HG02623 (cell line): ENCODE results near the gene ERMARD.

Experiments used
- ATAC-seq: cut with Tn5 transposase; IDR thresholded peaks from one replicate; pipeline ENCODE4 v1.9.1; 2021; ENCODE audit warnings: moderate library complexity; ENCODE audit not compliant: unreplicated experiment

ERMARD gene

DNA sequence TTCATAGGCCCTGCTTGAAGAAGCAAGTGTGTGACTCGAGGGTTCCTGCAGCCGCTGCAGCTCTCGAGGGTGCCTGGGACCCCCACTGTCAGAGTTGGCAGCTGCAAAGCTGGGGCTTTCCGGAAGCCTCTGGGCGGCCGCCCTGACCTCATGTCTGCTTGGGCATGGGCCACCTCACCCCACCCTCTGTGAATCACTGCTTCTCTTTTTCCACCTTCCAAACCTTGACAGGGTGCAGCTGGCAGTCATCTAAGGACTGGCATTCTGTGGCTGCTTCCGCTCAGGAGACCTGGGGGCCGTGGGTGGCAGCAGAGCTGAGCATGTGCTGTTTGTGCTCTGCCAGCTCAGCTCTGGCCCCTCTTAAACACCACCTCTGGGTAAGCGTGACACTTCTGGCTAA lies 32.0 kb downstream of the ERMARD start:
- no peak for ATAC-seq

DNA sequence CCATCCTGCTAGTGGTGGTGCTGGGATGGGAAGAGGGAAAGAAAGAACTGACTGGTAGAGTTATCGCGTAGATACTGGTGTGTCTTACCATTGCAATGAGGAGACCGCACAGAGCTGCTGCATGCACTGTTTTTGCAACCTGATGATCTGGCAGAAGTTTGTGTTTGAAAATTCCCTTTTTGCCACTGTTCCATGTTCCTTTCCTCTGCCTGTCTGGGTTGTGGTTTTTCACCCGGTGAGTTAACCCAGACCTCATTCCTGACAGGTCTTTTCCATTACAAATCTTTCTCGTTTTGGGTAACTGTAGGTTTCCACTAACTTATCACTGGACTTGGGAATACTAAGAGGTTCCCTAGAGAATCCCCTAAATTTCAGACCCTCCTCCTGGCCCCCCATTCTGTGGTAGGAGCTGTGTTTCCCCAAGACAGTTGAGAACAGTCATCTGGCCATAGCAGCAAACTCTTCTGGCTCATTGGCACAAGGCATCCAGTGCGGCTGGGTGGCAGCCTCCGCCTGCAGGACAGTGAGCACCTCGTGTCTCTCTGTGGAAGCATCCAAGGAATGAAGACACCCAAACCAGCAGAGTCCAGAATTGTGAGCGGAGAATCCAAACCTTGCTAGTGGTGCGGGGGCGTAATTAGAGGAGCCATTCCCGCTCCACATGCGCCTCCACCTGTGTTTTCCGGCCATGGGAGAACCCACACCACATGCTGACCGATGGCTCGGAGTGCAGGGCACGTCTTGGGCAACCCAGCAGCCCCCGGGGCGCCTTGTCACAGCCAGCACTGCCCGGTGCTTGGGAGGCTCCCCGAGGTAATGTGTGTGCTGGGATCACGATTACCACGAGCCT lies 32.8 kb downstream of the ERMARD start:
- ATAC-seq = no peak

DNA sequence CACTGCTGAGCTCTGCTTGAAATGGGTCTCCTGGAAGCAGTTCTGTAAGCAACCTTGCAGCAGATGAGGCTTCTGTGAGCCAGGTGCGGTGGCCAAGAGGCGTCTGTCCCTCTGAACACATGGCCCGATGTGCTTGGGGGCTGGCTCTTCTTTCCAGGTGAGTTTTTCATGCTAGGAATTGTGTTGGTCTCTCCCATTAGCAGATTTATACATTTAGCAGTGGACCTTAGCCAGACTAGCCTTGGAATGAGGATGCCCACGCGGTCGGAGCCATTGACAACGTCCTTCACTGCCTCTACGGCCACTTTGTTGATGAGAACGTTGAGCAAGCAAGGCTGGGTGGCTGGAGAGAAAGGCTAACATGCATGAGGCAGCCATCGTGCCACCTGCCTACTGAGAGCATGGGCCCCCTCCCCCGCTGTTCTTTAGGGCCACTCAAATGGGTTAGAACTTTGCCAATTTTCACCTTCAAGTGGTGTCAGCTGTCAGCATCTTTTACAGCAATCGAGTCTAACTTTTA lies 33.5 kb downstream of the ERMARD start:
- ATAC-seq = no peak

DNA sequence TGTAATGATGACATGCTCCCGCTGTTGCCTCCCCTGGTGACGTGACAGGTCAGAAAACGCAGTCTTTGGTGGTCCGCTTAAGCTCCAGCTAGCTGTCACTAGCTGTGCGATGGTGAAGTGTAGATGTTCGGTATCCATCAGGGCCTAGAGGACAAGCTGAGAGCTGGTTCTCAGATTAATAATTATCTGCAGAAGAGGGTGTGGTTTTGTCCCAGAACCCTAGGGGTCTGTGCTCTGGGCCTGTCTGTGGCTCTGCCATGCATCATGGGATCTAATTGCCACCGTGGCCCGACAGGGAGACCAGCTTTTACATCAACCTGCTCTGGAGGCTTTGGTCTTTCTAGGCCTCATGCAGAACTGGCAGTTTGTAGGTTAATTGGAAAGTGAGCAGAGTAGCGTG lies 34.1 kb downstream of the ERMARD start:
- ATAC-seq = no peak

DNA sequence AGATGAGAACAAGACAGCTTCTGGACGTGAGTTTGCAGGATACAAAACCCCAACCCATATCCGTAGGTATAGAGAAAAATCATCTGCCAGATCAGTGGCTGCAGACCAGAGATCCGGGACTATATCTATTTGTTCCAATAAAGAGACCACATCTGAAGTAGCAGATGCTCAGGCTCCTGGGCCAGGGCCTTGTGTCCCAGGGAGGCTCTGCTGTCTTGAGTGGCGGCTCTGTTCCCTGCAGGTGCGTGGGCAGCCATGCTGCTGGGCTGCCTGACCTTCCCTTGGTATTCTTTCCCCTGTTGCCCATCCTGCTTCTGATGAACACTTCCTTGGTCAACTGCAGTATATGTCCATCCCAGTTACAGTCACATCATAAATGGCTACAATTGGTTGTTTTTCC lies 34.9 kb downstream of the ERMARD start:
- ATAC-seq = no peak

DNA sequence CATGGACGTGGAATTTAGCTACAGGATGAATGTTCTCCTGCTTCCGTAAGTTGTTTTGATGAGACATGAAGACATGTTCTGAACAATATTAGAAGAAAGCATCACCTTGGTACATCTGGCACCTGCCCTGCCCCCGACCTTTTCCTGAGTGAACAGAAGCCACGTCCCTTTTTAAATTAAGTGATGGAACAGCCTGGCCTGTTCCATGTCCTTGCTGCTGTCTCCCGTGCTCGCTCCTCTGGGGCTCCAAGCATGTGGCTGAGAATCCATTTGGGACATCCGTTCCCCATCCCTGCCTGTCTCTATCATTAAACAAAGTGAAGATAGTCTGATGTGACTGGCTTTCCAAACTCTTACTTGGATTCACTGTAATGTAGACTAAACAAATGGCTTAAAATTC lies 36.4 kb downstream of the ERMARD start:
- ATAC-seq = no peak

DNA sequence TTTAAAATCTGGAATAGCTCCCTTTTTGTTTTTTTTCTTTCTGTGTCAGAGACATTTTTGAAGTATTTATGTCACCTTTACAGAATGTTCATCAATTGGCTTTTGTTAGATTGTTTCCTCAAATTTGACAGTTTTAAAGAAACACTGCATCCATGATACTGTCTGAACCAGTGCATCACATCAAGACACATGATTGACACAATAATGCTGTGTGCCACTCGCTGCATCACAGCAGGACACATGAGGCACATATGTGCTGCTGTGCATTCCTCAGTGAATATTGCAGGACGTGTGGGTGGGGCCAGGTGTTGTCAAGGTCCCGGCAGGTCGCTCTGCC lies 37.4 kb downstream of the ERMARD start:
- ATAC-seq = no peak

DNA sequence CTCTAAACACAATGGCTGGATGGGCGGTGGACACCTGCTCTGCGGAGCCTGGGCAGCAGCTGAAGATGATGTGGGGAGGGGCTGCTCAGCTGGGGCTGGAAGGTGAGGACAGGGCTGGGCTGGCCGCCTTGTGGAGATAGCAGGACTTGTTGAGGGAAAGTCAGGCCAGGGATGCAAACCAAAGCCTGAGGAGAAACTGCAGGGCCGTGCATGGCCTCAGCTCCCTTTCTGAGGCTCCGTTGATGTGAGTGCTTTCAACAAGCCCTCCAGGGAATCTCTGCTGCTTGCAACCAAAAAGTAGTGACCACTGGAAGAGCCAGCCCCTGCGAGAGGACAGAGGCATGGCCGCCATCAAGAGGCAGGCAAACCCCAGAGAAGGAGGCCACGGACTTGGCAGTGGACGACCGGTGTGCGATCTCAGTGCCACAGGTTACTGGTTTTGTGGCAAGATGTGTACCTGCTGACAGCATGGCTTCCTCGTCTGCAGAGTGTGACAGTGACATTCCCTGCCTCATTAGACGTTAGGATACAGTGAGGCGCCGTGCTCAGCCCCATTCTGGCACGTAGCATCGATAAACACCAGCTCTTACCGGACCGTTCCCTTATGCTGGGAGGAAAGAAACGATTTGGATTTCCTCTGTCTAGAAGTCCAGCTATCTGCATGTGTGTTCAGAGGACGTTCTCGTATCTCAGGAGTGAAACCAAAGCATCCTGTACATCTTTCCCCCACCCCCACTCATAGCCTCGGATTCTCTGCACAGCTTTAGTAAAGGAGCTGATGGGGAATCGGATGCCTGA lies 37.9 kb downstream of the ERMARD start:
- ATAC-seq = peak; percentile 7

DNA sequence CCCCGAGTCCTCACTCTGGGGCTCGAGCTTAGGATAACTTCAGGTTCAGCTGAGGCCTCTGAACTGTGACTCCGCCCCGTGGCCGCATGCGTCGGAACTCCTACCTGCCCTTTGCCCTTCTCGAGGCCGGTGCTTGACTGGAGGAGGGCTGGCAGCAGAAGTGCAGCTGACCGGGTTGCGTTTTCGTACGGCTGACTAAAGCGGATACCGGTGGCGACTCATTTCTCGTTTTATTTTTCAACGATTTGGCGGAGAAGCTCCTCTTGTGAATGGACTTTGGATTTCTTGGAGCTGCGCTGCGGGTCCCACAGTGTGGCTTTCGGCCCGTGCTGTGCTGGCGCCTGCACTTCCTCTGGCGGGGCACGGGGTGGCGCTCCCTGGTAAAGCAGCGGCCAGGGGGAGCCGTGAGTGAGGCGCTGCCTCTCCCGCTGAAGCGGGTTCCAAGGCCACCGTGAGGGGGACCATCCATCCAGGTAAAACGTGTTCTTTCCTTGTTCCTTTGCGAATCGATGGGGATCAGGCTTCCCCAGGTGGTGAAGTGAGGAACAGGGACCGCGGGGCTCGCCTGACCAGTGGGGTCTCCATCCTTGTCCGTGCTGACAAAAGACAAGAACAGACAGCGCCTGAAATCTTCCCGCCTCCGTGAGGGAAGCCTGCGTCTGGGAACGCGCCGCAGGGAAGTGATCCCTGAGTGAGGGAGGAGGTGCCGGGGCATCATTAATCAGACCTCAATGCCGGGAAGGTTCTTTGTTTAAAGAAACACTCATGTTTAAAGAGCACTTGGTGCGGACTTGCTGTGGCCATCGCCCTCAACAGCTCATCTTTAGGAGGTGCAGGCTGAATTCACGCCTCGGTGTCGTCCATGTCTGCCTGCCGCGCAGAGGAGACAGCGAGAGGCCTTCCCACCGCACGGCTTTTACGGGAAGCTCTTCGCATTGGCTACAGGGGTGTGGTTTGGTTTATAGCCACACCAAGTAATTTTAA lies 38.8 kb downstream of the ERMARD start:
- peak; percentile 89 for ATAC-seq

DNA sequence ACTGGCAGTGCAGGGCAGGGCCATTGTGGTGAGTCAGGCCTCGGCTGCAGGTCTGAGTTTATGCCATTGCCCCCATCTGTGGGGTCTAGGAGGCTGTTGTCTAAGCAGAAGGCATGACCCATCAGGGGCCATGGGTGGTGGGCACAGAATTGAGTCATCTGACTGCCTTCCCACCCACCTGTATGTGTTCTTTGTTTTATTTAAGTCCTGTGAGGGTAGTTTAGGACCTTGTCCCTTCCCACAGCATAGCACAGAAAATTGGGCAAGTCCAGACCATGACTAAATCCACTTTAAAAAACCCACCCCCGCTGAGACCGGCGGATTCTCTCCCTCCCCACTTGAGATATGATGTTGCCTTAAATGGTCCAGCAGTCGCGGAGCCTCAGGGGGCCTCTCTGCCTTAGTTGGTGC lies 40.3 kb downstream of the ERMARD start:
- ATAC-seq = no peak

DNA sequence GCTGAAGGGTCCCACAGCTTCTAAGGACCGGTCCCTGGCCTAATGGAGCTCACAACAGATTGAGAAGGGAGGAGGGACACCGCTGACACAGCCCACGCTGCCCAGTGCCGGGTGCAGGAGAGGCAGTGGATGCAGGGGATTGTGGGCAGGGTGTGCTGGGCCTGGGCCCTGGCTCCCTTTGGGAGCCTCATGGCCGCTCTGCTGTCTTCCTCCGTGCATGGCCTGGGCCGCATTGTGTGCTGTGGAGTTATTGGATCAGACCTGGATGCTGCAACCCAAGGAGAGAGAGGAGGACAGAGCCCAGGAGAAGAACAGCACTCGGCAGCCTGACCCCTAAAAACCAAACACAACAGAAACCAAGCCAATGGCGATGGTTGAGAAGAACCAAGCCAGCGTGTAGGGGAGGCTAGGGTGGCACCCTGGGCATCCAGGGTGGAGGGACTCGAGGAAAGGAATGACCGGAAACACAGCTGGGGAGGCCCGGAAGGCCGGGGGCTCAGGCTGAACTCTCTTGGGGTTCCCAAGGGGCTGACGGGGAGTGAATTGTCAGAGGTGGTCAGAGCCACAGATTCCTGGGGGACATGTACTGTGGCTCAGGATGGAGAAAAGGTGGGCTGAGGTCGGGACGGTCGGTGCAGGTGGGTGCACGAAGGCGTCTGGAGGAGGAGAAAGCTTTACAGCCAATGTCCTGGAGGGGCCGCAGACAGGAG lies 41.0 kb downstream of the ERMARD start:
- no peak for ATAC-seq

DNA sequence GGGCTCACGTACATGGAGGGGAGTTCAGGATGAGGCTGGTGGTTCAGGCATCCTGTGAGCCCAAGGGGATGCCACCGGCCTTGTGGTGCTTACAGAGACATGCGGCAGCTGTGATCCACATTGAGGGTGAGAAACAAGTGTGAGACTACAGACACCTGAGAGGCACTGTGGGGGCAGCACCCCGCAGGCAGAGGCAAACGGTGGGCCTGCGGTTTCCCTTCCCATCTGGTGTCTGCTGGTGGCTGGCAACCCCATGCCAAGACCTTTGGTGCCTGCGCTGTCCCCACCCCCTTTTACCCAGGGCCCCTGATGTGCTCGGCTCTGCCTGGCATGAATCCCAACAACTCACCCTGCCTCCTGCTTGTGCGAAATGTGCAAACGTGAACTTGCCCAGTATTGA lies 42.0 kb downstream of the ERMARD start:
- ATAC-seq = no peak

DNA sequence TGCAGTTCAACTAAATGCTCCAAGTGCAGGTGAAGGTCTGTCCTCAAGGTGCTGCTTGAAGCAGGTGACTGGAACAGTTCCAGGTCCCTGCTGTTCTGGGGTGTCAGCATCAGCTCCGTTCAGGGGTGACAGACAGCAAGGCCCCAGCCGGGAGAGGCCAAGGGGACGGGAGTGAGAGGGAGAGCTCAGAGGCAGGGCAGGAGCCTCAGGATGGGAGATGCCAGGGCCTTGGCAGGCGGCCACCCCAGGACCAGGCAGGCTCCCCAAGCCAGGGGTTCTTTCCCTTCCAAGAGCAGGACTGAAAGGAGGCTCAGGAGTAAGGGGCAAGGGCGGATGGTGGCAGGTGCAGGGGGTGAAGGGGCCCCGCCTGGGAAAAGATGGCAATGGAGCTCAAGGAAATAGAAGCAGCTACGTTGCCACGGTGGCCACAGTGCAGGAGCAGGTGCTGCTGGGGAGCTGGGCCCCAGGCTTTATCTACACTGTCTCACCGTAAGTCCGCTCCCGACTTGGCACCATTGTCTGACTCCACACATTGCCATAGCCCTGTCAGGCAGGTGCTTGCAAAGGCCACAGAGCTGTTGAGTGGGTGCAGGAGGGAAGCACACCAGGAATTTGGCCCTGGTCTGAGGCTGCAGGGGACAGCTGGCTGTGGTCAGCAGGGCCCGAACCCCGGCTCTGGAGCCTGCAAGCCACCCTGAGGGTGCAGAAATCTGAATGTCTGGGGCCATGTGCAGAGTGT lies 43.1 kb downstream of the ERMARD start:
- no peak for ATAC-seq

DNA sequence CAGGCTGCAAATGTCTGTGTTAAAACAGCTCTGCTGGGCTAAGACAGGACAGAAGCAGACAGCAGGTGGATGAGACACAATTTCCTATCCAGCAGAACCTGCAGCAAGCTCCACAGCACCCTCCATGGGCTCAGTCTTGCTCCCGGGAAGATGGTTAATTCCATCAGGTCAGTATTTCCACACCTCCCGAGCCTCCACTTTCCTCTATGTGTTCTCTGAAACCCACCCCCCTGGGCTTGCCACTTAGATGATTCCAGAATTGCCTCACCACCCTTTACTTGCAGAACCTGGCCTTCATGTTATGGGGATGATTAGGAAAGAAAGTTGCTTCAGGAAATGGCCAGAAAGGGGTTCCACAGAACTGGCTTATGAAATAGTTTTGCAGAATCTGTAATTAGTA lies 43.8 kb downstream of the ERMARD start:
- ATAC-seq = no peak

DNA sequence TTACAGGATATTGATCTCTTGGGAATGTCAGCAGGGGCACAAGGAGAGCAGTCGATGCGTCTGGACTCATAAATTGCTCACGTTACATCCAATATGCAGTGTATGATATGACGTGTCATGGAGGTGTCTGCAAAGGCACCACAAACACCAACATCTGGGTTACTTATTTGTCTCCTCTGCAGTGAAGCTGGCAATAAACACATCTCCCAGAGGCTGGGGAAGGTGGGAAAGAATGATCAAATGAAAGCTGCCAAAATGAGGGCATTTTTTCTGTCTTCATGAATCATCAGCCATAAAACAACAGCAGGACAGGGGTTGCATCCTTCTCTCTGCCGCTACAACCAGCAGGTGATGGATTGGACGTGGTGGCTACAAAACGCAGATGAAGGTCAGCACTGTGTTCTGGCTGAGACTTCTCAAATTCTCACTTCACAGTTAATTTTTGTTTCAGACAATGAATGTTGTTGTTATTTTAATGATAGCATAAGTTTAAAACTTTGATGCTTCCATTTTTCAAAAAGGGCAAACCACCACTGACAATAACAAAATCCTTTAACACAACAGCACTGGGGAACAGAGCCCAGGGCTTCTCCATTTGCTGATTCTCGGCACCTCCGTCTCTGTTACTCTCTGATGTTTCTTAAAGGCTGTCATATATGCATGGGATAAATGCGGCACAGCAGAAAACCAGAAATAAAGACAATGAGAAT lies 47.5 kb downstream of the ERMARD start:
- no peak for ATAC-seq

DNA sequence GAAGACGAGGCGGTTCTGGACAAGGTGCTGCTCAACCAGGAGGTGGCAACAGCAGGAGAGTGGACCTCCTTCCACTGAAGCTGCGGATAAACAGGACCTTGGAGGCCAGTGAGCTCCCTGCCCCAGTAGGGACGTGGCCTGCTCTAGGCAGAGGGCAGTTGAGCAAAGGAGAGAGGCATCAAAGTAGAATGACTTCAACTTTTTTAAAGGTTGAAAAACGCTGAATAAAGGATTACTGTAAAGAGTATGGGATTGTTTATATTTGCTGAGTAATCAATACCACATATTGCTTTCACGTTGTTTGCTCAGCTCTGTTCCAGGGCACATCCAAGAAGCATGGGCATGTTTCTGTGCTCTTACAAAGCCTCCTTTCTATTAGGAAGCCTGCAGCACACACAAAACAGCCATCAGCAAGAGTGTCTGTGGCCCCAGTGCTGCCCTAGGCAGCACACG lies 48.1 kb downstream of the ERMARD start:
- ATAC-seq = no peak

DNA sequence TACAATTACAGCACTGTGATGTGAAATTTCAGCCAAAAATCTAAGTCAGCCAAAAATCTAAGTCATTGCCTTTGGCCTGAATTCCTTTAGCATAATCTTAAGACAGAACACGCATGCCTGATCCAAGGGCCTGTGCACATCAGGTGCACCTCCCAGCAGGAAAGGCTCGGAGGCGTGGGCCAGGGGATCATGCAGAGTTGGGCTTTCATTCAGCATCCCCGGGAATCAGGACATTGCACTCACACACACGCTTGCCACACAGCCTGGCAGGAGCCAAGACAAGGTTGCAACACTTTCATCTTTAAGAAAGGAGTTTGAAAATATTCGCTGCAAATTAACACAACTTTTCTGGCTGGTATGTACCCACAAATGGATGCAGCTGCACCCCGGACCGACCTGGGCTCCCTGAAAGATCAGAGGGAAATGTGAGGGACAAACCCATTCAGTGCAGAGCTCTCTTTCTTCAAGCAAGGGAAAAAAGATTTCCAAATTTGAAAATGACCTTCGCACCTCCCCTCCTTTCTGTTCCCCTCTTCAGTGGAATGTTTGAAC lies 48.8 kb downstream of the ERMARD start:
- no peak for ATAC-seq

DNA sequence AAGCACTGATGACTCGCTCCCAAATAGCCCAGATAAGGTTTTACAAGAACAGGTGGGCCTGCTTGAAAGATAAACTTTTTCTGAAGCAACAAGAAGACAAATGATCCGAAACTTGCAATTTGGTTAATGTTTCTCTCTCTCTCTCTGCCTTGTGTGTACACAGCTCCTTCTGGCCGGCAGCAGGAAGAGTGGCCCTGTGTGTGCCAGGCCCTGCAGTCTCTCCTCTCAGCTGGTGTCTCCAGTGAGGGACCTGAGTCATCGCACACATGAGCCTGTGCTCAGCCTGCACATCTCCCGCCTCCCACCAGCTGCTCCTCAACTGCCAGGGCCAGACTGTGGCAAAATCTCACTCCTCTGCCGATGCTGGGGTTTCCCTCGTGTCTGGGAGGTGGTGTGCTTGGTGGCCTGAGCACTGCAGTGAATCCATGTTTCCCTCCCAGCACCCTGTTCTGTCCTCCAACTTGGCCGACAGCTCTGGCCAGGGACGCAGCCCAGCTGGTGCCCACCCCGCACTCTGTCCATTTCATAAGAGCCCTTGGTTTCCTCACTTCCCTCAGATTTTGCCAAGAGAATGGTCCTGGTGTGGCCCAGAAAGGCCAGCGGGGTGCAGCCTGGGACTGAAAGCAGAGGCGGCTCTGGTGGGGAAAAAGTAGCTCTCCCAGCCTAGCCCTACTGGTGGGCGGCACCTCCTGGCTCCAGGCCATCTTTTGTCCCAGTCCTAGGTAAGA lies 49.4 kb downstream of the ERMARD start:
- no peak for ATAC-seq
